Upper lobe of right lung (tissue), 1 donor: ENCODE results near the gene RHBDD1. TPM values are rescaled to one million over a fixed set of nuclear protein-coding genes. Genes with fewer than 3 reads are reported as not detected.

ENCODE experiments used
- ATAC-seq: fragments of 200-7000 bp; cut with Tn5 transposase; one replicate; pipeline ENCODE4 v1.9.1; 2020; ENCODE audit warnings: mild to moderate bottlenecking, moderate library complexity
- DNase-seq: peaks from one replicate; pipeline ENCODE4 v3.0.0-alpha.2; 2020
- H3K27ac ChIP-seq: fragments of 200-600 bp; one replicate; pipeline ENCODE4 v1.8.0; 2022
- H3K27me3 ChIP-seq: fragments of 200-600 bp; one replicate; pipeline ENCODE4 v1.8.0; 2022; ENCODE audit warnings: mild to moderate bottlenecking
- H3K36me3 ChIP-seq: fragments of 200-600 bp; one replicate; pipeline ENCODE4 v1.8.0; 2022
- H3K4me1 ChIP-seq: fragments of 200-600 bp; one replicate; pipeline ENCODE4 v1.8.0; 2022
- H3K4me3 ChIP-seq: fragments of 200-600 bp; one replicate; pipeline ENCODE4 v1.8.0; 2022; ENCODE audit warnings: mild to moderate bottlenecking
- H3K9me3 ChIP-seq: fragments of 200-600 bp; one replicate; pipeline ENCODE4 v1.8.0; 2022
- CTCF ChIP-seq: fragments of 200-600 bp; IDR thresholded peaks from one replicate; pipeline ENCODE4 v1.8.0; 2022; ENCODE audit warnings: antibody characterized with exemption
- intact Hi-C: fragments of 100-400 bp; cut with DNase I; formaldehyde crosslinking; loops from one replicate; pipeline ENCODE4 v1.11.0; 2022
- total RNA-seq: library from RNA; stranded (reverse); fragmentation: NEBNext Ultra II Directional; extraction: Animal tissue kit (Norgen Biotek cat#: 25700); gene quantifications from one replicate; pipeline ENCODE4 v1.2.1, GENCODE V29; 2021
- donor health status: DM: no; HTN: yes; CAD: no; lungs with severe emphysema.

The RHBDD1 gene
- total RNA-seq, 1 donor from 2014 or later, result 38.4 TPM

DNA sequence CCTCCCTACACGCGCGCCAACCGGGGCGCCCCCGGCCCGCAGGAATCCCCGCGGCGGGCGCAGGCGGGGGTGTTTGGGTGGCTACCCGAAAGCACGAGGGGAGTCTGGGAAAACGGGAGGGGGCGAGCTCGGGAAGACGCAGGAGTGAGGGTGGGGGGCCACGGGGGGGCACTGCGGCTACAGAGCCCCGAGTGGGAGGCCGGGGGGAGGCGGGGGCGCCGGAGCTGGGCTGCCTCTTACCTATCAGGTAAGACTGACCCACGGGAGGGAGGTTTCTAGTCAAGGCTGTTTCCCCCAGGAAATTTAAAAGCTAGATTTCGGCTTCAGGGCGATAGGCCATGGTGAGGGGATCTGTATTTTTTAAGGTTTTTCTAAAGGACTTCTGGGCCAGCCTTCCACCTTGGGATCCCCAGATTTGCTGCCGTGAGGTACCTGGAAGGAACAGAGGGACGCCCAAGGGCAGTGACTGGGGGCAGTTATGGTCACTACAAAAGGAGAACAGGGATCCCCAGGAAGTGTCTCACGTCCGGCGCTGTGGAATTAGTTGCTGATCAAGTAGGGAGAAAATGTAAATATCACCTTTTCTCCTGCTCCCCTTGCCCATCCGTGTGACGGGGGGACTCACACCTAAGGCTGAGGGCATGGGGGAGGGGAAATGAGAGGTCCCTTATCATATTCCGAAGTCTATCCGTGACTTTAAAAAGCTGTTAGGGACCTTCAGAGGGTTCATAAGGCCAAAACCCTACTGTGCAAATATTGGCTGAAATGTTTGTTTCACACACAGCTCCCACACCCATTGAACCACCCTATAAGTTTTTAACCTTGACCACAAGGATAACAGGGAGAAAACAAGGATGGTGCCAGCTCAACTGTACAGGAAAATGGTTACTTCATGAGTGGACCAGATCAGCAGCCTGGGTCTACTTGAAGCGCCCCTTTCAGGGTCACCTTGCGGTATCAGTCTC, 35.6 kb upstream of the RHBDD1 start:
- ATAC-seq (no peak), DNase-seq (no peak)
- H3K27ac ChIP-seq, result peak overlapping the region; percentile 77
- H3K27me3 ChIP-seq, result no peaks in the 10 kb centered on the region
- no peaks in the 10 kb centered on the region for H3K9me3 ChIP-seq
- peak overlapping the region; percentile 70 for H3K4me3 ChIP-seq
- TF ChIP-seq CTCF, result peak; percentile 24
- H3K36me3 ChIP-seq, result no peaks in the 10 kb centered on the region
- intact Hi-C loops, result loop anchor here (10.0 kb wide), 2 partner anchors 155 to 905 kb away; no protein-coding TSS in a partner anchor
- peaks cover 30% of the 10 kb centered on the region for H3K4me1 ChIP-seq

DNA sequence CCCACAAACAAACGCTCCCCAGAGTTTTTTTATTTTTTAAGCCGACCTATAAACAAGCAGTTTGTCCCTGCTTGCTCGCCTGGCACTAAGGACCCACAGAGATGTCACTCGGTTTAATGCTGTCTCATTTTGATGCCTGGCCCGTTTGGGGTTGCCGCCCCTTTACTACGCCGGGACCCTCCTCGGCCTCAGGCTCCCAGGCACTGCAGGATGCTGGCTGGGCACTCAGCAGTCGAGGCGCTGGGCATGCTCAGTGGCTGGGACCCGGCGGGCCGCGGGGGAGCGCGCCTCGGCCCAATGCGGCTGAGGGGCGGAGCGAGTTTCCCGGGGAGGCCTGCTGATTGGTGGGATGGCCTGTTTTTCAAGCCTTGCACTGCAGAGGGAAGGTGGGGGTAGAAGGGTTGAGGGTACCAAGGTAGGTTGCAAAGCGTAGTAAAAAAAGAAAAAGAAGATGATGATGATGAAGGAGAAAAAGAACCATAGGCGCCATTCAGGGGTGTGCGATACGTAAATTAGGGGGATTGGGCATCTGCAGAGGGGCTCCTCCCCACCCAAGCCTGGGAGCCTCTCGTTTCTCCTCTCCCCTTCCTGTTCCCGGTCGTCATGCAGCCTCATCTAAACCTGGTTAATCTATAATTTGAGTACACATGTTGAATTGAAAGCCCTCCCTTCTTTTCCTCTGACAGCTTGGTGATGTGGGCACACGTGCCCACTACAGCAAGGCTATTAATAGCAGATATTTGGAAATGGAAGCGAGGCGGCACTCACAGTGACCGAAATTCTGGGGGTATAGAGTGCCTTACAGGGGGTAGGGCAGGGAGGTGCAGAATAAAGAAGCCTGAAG, 34.7 kb upstream of the RHBDD1 start:
- TF ChIP-seq CTCF, result no peak
- DNase-seq, result peak; percentile 92

DNA sequence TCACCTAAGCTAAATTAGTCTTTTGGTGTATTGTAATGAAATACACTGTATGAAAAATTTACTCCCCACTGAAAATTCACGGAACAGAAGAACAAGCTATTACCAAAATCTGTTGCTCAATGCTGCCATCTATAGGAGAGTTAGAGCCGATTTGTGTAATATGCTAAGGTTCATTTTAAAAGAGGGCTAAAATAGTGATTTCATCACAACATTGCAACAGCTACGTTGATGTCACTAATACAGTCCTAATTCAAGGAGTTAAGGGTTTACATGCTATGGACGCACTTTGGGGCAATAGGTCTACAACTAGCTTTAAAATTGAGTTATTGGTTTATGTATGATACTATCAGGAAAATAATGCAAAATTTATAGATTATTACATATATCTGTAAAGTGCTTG, 33.3 kb upstream of the RHBDD1 start:
- Histone ChIP-seq H3K4me3 (no peak overlapping the region), H3K4me1 (peaks cover 20% of the 10 kb centered on the region), H3K27me3 (peaks cover 5% of the 10 kb centered on the region), H3K36me3 (no peaks in the 10 kb centered on the region), H3K27ac (no peak overlapping the region), H3K9me3 (no peaks in the 10 kb centered on the region)
- intact Hi-C loops, result loop anchor here (10.0 kb wide), 1 partner anchor 908 kb away; no protein-coding TSS in a partner anchor
- DNase-seq, result no peak
- peak; percentile 34 for ATAC-seq
- TF ChIP-seq CTCF, result peak; percentile 70

More for the DNA sequence above, 34.7 kb upstream of the RHBDD1 start:
- H3K27me3 ChIP-seq, result no peaks in the 10 kb centered on the region
- H3K9me3 ChIP-seq, result no peaks in the 10 kb centered on the region
- peak overlapping the region; percentile 77 for H3K27ac ChIP-seq
- peaks cover 21% of the 10 kb centered on the region for H3K4me1 ChIP-seq
- peak; percentile 83 for ATAC-seq
- H3K36me3 ChIP-seq, result no peaks in the 10 kb centered on the region
- intact Hi-C loops, result loop anchor here (10.0 kb wide), 1 partner anchor 906 kb away; no protein-coding TSS in a partner anchor
- H3K4me3 ChIP-seq, result peak overlapping the region; percentile 70

GRCh38 chr2:226803410-226803809, 32.4 kb upstream of the RHBDD1 start:
- intact Hi-C loops, result loop anchor here (10.0 kb wide), 1 partner anchor 909 kb away; no protein-coding TSS in a partner anchor
- no peak for ATAC-seq
- no peak overlapping the region for H3K27ac ChIP-seq
- no peaks in the 10 kb centered on the region for H3K36me3 ChIP-seq
- no peak for DNase-seq
- peaks cover 18% of the 10 kb centered on the region for H3K4me1 ChIP-seq
- peaks cover 5% of the 10 kb centered on the region for H3K27me3 ChIP-seq
- H3K9me3 ChIP-seq, result no peaks in the 10 kb centered on the region
- no peak overlapping the region for H3K4me3 ChIP-seq
- no peak for TF ChIP-seq CTCF

- no peaks in the 10 kb centered on the region for H3K9me3 ChIP-seq
- no peak overlapping the region for H3K27ac ChIP-seq
- no peaks in the 10 kb centered on the region for H3K4me1 ChIP-seq
- DNase-seq (no peak), ATAC-seq (no peak)
- H3K27me3 ChIP-seq, result no peaks in the 10 kb centered on the region
- H3K4me3 ChIP-seq, result no peak overlapping the region
- intact Hi-C loops, result no loop called here
- no peak for TF ChIP-seq CTCF
- no peaks in the 10 kb centered on the region for H3K36me3 ChIP-seq
Measured at GRCh38 chr2:226813148-226813701, 22.6 kb upstream of the RHBDD1 start.
